DMS153 (cell line): ENCODE measurements around the gene FHOD1.

ENCODE experiments used
- DNase-seq: peaks from one replicate; lab custom pipeline; 2025; lab: John Stamatoyannopoulos, UW

The FHOD1 gene

DNA sequence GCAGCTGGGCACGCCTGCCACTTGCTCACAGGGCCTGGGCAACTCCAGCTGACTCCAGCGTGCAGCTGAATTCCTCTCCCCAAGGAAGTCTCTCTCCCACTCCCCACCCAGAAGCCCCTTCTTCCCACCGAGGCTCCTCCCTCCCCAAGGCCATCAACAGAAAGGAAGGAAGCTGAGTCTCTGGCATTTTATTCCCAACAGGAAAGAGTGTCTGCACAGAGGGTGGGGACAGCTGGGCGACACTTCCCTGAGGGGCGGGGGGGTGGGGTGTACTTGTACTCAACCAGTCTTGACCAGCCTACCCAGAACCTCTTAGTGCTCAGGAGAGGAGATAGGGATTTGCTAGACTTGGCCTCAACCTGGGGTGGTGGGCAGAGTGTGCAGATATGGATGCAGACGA lies 57.2 kb downstream of the FHOD1 start, which contains the start of gene EXOC3L1:
EXOC3L1 (minus strand) TSS at position 96 of the 400 bp plus-strand sequence. CDS start 460 bp downstream, outside the sequence.
- no peak for DNase-seq

DNA sequence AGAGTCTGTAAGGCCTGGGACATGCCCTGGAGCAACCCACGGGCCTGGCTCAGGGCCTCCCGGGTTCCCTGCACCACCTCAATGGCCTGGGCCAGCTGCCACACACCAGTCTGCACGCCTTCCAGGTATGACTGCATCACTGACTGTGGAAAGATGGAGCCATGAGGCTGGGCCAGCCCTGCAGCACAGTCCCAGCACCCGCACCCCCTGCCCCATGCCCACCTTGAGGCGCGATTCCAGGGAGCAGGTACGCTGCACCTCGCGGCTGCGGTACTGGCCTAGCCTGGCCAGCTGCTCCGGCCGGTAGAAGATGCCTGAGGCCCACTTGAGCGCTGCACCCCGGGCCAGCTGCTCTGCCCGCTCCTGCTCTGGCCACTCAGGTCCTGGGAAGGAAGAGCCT lies 58.5 kb downstream of the FHOD1 start:
- no peak for DNase-seq

DNA sequence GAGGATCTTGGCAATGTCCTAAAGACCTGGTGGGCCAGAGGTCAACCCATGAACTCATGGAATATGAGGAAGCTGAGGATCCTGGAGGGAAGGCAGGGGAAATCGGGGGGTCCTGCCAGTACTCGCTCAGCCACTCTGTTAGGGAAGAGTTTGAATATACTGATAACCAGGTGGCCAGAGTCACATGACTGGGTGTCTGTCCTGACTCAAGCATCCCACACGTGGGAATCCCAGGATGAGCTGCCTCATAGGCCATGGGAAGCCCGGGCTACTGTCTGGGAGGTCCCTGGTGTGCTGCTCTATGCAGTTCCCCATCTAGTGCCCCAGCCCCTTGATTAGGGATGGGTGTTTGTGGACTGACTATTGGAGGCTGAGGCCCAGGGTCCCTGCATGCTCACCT lies 59.0 kb downstream of the FHOD1 start:
- no peak for DNase-seq

DNA sequence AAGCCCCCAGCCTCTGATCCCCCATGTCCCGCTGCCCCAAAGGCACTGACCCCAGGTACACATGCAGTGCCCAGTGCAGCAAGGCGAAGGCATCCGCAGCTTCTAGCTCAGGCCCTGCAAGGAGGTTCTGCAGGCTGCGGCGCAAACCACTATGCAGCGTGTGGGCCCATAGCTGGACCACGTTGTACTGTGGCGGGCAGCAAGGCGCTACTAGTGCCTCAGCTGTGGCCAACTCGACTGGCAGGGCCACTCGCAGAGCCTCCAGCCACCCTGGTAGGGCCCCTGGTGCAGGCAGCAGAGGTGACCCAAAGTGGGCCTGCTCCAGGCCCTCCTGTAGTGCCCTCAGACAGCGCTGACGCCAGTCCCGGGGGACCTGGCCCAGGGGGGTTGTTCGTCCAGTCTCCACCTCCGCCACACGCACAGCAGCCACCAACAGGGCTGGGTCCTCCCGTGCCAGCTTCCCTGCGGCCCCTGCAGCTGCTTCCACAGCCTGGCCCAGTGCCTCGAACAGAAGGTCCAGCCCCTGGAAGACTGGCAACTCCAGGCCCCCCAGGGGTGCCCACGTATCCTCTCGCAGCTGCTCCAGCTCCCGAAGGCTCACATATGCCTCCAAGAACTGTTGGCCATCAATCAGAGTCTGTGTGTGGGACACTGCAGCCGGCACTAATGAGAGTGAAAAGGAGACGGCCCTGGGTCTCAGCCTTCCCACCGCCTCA lies 59.9 kb downstream of the FHOD1 start:
- no peak for DNase-seq

DNA sequence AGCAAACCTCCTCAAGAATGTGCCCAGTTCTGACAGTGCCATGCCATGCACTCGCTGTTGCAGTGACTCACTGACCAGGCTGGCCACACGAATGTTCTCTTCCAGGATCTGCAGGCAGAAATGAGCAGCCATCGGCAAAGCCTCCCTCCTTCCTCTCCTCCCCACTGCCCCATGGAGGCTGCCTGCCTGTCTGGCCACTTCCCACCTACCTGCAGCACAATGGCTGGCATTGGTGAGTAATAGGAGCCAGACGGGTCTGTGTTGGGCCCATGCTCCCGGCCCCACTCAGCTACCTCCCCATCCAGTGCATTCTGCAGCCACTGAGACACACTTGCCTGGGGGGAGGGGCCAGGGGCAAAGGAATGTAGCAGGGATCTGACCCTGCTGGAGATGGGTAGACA lies 60.7 kb downstream of the FHOD1 start:
- no peak for DNase-seq

DNA sequence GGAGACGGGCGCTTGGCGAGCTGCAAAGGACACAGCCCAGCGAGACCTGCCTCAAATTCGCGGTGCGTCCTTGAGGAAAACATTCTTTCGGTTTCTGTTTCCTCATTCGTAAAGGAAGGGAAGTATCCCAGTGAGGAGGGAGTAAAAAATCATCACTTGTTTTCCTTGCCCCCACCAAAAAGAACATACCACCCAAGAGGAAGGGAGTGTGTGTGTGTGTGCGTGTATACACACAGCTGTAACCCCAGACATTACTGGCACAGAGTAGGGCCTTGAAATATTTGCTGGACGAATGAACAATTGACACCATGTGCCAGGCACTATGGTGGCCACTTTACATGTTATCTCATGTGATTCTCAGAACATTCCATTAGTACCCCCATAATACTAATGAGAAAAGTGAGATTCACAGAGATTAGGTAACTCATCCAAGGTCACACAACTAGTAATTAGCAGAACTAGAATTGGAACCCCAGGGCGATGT lies 61.6 kb downstream of the FHOD1 start:
- no peak for DNase-seq

DNA sequence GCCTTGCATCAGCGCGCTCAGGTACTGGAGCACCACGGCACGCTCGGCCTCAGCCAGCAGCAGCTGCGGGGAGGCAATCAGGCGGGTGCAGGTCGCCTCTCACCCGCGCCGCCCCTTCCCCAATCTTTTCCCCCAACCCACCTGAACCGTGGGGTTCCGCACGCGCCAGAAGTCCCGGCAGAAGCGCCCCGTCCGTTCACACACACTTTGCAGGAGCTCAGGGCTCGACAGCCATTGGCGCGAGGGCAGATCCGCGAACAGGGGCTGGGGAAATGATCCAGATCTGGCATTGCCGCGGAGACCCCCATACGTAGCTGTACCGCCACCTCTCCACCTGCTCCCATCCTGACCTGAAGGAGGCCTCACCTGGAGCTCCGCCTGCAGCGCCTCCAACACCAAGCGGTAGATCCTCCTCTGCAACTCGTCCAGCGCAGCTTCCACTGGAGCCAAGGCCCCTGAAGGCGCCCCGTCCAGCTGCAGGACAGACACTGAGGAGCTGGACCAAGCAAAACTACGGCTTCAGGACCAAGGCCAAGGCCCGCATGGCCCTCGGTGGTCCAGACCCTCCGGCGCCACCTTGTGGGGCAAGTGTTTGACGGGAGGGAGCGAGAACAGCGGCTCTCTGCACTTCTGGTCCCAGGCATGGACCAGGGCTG lies 62.2 kb downstream of the FHOD1 start:
- peak; percentile 70 for DNase-seq

DNA sequence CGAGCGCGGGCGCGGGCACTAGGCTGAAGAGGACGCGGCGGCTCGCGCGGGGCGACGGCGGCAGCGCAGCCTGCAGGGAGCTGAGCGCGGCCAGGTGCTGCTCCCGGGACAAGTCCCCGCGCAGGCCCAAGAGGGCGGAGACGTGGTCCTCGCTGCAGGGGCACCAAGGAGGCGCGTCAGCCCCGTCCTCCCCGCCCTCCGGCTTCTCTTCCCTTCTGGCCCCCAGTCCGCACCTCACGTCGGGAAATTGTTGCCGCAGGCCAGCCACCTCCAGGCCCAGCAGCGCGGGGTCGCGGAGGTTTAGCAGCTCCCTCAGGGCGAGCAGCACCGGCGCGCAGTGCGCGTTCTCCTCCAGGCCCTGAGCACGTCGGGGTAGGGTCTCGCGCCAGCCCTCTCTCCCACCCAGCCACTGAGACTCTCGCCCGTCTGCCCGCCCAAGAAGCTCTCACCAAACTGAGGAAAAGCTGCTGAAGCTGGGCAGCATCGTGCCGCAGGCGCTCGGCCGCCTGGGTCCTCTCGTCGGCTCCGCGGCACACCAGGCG lies 62.8 kb downstream of the FHOD1 start:
- DNase-seq: no peak

DNA sequence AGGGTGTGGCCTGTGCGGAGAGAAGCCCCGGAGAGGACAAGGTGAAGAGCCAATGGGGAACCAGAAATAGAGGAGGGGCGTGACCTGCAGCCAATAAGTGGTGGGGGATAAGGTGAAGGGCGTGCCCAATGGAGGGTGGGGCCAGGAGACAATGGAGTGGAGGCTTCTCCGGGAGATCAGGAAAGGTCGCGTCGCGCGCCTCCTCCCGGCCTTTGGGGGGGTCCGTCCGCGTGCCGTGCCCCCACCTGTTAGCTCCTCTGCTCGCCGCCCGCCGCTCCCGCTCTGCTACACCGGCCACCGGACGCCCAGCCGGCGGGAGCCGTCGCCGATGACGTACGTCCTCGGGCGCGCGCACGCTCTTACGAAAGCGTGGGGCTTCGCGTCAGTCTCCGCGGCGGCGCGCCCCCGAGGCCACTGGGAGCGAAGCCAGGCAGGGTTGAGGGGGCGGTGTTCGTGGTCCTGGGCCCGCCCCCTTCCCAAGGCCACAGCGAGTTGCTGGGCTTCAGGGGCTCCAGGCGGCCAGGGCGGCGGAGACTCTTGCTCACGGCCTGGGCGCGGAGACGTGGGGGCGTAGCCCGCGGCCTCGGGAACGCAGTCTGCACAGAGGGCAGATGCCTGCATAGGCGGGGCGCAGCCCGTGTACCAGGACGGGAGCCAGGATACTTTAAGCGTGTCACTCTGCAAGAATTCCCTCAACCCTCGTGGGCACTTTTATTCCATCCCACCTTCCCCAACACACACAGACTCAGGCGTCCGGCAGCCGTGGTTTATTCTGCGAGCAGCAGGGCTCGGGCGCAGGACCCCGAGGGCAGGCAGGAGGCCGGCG lies 63.4 kb downstream of the FHOD1 start, which contains the start of gene MATCAP1:
MATCAP1 (minus strand) TSS at position 337 of the 826 bp plus-strand sequence. CDS start 3,353 bp downstream, outside the sequence.
- peak; percentile 96 for DNase-seq

DNA sequence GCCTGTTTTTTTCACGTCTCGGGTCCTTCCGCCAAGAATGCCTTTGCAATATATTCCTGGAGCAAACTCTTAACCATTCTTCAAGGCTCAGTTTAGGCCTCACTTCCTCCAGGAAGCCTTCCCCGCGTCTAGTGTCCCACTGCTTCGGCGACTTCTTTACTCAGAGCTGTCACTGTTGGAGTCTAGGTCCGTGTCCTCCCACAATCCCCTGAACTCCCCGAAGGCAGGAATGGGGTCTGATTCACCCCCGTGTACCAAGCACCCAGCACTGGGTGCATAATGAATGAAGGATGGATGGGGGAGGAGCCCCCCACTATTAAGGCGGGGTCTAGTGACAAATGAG lies 64.0 kb downstream of the FHOD1 start:
- DNase-seq: no peak

DNA sequence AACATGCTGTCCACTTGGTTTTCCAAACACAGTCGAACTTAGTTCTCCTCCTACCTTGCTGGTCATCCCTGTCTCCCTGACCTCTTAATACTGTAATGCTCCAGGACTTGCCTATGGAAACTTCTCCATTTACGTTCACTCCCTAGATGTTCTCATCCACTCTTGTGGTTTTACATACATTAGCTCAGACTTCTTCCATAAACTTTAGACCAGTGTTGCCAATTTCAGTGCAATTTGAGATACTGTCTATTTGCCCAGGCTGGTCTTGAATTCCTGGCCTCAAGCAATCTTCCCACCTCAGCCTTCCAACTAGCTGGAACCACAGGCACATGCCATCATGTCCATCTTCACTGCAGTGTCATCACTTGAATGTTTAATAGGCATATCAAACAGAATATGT lies 65.0 kb downstream of the FHOD1 start:
- DNase-seq: no peak

DNA sequence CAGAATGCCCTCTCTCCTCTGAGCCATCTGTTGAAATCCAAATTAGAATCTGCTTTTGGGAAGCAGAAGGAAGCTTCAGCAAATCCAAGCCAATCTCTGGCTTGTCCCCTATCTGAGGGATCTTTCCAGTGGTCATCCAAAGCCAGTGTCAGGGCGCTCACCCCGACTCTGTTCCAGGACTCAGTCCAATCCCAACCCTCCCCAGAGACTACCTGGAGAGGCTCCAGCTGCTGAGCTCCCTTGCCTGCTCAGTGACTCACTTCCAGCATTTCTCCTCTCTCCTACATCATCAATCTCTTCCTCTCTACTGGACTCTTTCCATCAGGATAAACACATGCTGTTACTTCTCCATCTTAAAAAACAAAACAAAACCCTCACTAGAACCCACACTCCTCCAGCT lies 65.9 kb downstream of the FHOD1 start:
- DNase-seq: no peak

DNA sequence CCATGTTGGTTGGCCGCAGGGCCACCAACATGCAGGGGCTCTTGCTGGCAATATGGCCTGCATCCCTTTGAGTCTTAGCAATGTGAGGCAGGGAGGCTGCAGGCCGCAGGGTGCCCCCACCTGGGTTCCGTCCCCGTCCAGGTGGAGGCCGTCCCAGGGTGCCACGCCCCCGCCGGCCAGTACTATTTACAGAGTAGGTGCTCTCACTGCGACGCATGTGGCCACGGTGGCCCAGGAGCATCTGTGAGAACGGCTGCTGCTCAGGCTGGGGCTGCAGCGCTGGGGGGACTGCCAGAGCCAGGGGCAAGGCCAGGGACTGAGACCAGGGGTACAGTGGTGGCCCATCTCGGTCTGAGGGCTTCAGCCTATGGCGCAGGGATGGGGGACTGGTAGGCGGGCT lies 67.1 kb downstream of the FHOD1 start:
- DNase-seq: no peak

DNA sequence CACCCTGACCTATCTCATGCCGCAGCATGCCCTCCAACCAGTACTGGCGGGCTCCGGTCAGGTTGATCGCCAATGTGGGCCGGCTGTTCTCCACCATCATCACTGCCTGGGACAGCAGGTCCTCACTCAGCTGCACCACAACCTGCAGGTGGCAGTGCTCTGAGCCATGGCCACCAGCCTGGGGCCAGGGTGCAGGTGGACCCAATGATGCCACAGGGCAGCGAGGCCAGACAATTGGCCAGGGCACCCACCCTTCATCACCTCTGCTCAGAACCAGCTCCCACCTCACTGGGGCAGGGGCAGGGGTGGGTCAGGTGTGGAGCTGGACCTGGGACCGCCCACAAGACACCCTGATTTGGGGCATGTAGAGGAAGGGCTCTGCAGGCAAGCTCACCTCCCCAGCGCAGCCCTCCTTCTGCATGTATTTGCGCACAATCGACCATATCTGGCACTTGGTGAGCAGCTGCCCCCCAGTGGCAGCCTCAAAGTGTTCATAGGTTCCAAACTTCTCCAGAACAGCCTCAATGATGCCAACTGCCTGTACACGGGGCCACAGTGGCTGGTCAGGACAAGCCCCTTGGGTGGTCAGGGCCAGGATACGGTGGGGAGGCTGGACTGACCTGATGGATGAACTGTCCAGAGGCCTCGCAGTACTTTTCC lies 67.7 kb downstream of the FHOD1 start:
- no peak for DNase-seq
